Naive B cell (primary cell): ENCODE results near the gene PAX2. TPM values are rescaled to one million over a fixed set of nuclear protein-coding genes. Genes with fewer than 3 reads are reported as not detected.

ENCODE experiments used
- ATAC-seq, 2 donors: fragments of 150-1000 bp; cut with Tn5 transposase; 2 replicates each; pipeline ENCODE4 v1.10.0; 2021; ENCODE audit warnings: low read depth in 2 of 2, mild to moderate bottlenecking in 2 of 2, moderate library complexity in 2 of 2
- DNase-seq: peaks from one replicate; pipeline ENCODE4 v3.0.0; 2022
- H3K27ac Mint-ChIP-seq, 6 donors: one replicate each; pipeline ENCODE4 v1.8.0; 2020 to 2022; ENCODE audit warnings: mild to moderate bottlenecking in 6 of 6, mixed read lengths in 6 of 6, moderate library complexity in 5 of 6, inconsistent platforms in 2 of 6
- H3K27me3 Mint-ChIP-seq, 3 donors: one replicate each; pipeline ENCODE4 v1.8.0; 2021 to 2022; ENCODE audit warnings: mixed read lengths in 3 of 3, mild to moderate bottlenecking in 1 of 3
- H3K36me3 Mint-ChIP-seq, 2 donors: one replicate each; pipeline ENCODE4 v1.8.0; 2020 to 2022; ENCODE audit warnings: mixed read lengths in 2 of 2, inconsistent platforms in 1 of 2, mild to moderate bottlenecking in 1 of 2
- H3K4me1 Mint-ChIP-seq, 3 donors: one replicate each; pipeline ENCODE4 v1.8.0; 2020 to 2022; ENCODE audit warnings: mixed read lengths in 3 of 3, inconsistent platforms in 1 of 3, mild to moderate bottlenecking in 1 of 3, moderate library complexity in 1 of 3
- H3K4me3 Mint-ChIP-seq, 8 donors: one replicate each; pipeline ENCODE4 v1.8.0; 2020 to 2022; ENCODE audit warnings: mild to moderate bottlenecking in 8 of 8, mixed read lengths in 8 of 8, moderate library complexity in 8 of 8, inconsistent platforms in 2 of 8
- H3K9me3 Mint-ChIP-seq, 7 donors: one replicate each; pipeline ENCODE4 v1.8.0; 2020 to 2022; ENCODE audit warnings: mixed read lengths in 7 of 7, mild to moderate bottlenecking in 5 of 7, inconsistent platforms in 2 of 7, moderate library complexity in 1 of 7
- polyA plus RNA-seq, 6 donors: library from polyadenylated mRNA; unstranded; fragments of 300-500 nt; fragmentation: Illumina TruSeq; gene quantifications; one replicate each; pipeline ENCODE4 v1.2.3, GENCODE V29; 2021; ENCODE audit warnings: low read depth in 6 of 6

The PAX2 gene
- polyA plus RNA-seq, 6 donors from 2014 or later, result not detected

GRCh38 chr10:100812978-100813377, 67.6 kb downstream of the PAX2 start:
- H3K4me1 Mint-ChIP-seq, result peaks cover 0 to 1% (median under 1%) of the 10 kb centered on the region in 3 donors
- DNase-seq (no peak), ATAC-seq (no peak)
- peaks cover 0 to 2% (median 0%) of the 10 kb centered on the region in 7 donors for H3K9me3 Mint-ChIP-seq
- no peaks in the 10 kb centered on the region for H3K36me3 Mint-ChIP-seq
- no peak overlapping the region for H3K4me3 Mint-ChIP-seq
- no peak overlapping the region for H3K27ac Mint-ChIP-seq
- H3K27me3 Mint-ChIP-seq, result peaks cover 49 to 87% (median 82%) of the 10 kb centered on the region in 3 donors

DNA sequence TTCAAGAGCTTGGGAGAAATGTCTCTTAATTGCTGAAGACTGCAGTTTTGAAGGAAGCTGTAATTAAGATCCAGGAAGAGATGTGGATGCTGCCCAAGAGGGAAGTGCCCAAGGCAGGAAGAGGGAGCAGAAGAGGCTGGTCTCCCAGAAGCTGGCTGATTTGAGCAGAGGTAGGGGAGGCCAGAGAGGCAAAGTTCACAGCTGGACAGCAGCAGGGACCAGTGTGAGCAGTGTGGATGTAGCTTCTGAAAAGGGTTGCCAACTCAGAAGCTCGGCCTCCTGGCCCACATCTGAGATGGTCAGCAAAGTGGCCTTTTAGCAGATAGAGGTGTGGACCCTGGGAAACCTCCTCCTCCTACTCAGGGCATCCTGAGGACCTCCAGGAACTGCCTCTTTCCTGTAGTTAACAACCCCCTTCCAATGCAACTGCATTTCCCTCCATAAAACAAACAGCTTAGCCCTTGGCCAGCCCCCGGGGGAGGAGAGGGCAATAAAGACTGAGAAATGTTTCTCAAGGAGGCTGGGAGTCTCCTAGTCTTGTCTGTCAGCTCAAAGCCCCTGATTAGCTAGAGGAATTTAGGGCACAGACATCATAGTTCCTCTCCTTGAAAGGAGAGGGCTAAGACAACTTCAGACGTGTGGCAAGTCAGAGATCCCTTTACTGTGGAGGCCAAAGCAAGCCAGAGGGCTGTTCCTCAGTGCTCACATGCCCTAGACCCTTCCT, 69.5 kb downstream of the PAX2 start:
- no peak for DNase-seq
- H3K9me3 Mint-ChIP-seq, result peaks cover 0 to 2% (median 0%) of the 10 kb centered on the region in 7 donors
- no peak for ATAC-seq
- no peak overlapping the region for H3K4me3 Mint-ChIP-seq
- H3K27ac Mint-ChIP-seq, result no peak overlapping the region
- H3K27me3 Mint-ChIP-seq, result peaks cover 46 to 82% (median 68%) of the 10 kb centered on the region in 3 donors
- no peaks in the 10 kb centered on the region for H3K4me1 Mint-ChIP-seq
- H3K36me3 Mint-ChIP-seq, result no peaks in the 10 kb centered on the region

GRCh38 chr10:100816671-100817070, 71.3 kb downstream of the PAX2 start:
- H3K36me3 Mint-ChIP-seq, result no peaks in the 10 kb centered on the region
- DNase-seq, result no peak
- H3K9me3 Mint-ChIP-seq, result peaks cover 0 to 2% (median 0%) of the 10 kb centered on the region in 7 donors
- no peak overlapping the region for H3K27ac Mint-ChIP-seq
- no peak for ATAC-seq
- no peak overlapping the region for H3K4me3 Mint-ChIP-seq
- H3K4me1 Mint-ChIP-seq, result no peaks in the 10 kb centered on the region
- peaks cover 44 to 83% (median 57%) of the 10 kb centered on the region in 3 donors for H3K27me3 Mint-ChIP-seq

- H3K36me3 Mint-ChIP-seq, result no peaks in the 10 kb centered on the region
- ATAC-seq (no peak), DNase-seq (no peak)
- no peak overlapping the region for H3K27ac Mint-ChIP-seq
- H3K27me3 Mint-ChIP-seq, result peaks cover 44 to 78% (median 54%) of the 10 kb centered on the region in 3 donors
- no peaks in the 10 kb centered on the region for H3K9me3 Mint-ChIP-seq
- H3K4me1 Mint-ChIP-seq, result no peaks in the 10 kb centered on the region
- H3K4me3 Mint-ChIP-seq, result no peak overlapping the region
Measured at GRCh38 chr10:100817268-100817839, 72.0 kb downstream of the PAX2 start.

GRCh38 chr10:100819424-100819823, 74.0 kb downstream of the PAX2 start:
- ATAC-seq (no peak), DNase-seq (no peak)
- Mint-ChIP-seq H3K9me3 (peaks cover 0 to 5% (median 0%) of the 10 kb centered on the region in 7 donors), H3K4me3 (no peak overlapping the region), H3K4me1 (peaks cover 0 to 6% (median 4%) of the 10 kb centered on the region in 3 donors), H3K27me3 (peaks cover 51 to 79% (median 56%) of the 10 kb centered on the region in 3 donors), H3K27ac (no peak overlapping the region), H3K36me3 (no peaks in the 10 kb centered on the region)

- DNase-seq, result no peak
- H3K36me3 Mint-ChIP-seq, result peaks cover 0 to under 1% of the 10 kb centered on the region in 2 donors
- peaks cover 0 to 9% (median 0%) of the 10 kb centered on the region in 7 donors for H3K9me3 Mint-ChIP-seq
- peaks cover 20 to 26% (median 26%) of the 10 kb centered on the region in 3 donors for H3K4me1 Mint-ChIP-seq
- no peak for ATAC-seq
- peaks cover 46 to 68% (median 57%) of the 10 kb centered on the region in 3 donors for H3K27me3 Mint-ChIP-seq
- H3K4me3 Mint-ChIP-seq, result no peak overlapping the region
- H3K27ac Mint-ChIP-seq, result no peak overlapping the region
Measured at GRCh38 chr10:100823194-100823593, 77.8 kb downstream of the PAX2 start.

DNA sequence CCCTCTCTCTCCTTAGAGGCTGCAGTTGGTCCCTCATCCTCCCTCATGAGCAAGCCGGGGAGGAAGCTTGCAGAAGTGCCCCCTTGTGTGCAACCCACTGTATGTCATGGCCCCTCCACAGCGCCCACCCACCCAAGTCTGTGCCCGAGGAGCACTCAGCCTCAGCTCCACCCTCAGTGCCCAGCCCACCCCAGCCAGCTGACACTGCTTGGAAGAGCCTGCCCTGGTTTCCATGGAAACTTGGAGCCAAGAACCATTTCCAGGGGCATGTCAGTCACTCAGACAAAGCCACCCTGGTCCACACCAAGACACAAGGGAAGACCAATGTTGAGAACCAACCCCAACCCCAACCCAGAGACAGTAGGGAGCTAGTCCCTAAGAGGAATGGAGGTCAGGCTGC, 79.5 kb downstream of the PAX2 start:
- no peak for ATAC-seq
- DNase-seq, result no peak
- Mint-ChIP-seq H3K36me3 (peaks cover 0 to 6% of the 10 kb centered on the region in 2 donors), H3K4me1 (peaks cover 35 to 43% (median 39%) of the 10 kb centered on the region in 3 donors), H3K9me3 (peaks cover 0 to 9% (median under 1%) of the 10 kb centered on the region in 7 donors), H3K27me3 (peaks cover 52 to 56% (median 54%) of the 10 kb centered on the region in 3 donors), H3K27ac (no peak overlapping the region), H3K4me3 (peak overlapping the region in 4 of 8 donors; percentile 65 to 87 (median 85))

GRCh38 chr10:100825325-100825875, 80.0 kb downstream of the PAX2 start:
- Mint-ChIP-seq H3K27ac (peak overlapping the region in 3 of 6 donors; percentile 29 to 95 (median 47)), H3K27me3 (peaks cover 49 to 55% (median 51%) of the 10 kb centered on the region in 3 donors), H3K4me3 (peak overlapping the region; percentile 63 to 95 (median 87)), H3K36me3 (peaks cover 0 to 6% of the 10 kb centered on the region in 2 donors), H3K9me3 (peaks cover 0 to 9% (median 2%) of the 10 kb centered on the region in 7 donors), H3K4me1 (peaks cover 38 to 48% (median 44%) of the 10 kb centered on the region in 3 donors)
- ATAC-seq, result no peak
- no peak for DNase-seq

DNA sequence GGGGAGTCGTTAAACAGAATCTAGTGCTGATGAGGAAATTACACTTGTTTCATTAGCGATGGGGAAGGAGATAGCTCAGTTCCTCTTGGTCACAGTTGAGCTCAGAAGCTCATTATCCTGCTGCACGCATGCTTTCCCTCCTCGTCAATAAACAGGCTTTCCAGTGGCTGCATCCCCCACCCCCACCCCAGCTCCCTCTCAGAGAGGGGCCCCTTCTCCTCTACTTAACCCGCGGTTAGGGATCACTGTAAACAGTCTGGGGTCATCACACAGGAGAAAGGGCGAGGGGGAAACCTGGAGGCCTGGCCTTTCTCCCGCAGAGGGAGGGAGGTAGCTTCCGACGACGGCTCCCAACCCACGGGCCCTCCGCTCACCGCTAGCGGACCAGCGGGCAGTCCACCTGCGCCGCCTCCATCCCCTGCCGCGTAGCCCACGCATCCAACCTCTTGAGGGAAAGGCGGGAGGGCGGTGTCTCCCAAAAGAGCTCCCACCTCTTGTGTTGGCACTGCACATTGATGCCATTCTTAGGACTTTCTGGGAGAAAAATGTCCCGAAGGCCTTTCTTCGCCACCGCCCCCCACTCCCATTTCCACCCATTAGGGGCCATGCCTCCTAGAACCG, 80.8 kb downstream of the PAX2 start:
- H3K27ac Mint-ChIP-seq, result peak overlapping the region in 5 of 6 donors; percentile 29 to 95 (median 65)
- peak; percentile 67 to 73 for ATAC-seq
- peaks cover 46 to 57% (median 49%) of the 10 kb centered on the region in 3 donors for H3K27me3 Mint-ChIP-seq
- peaks cover 38 to 52% (median 46%) of the 10 kb centered on the region in 3 donors for H3K4me1 Mint-ChIP-seq
- DNase-seq, result peak; percentile 49
- peak overlapping the region; percentile 63 to 95 (median 87) for H3K4me3 Mint-ChIP-seq
- H3K36me3 Mint-ChIP-seq, result peaks cover 0 to 10% of the 10 kb centered on the region in 2 donors
- peaks cover 0 to 9% (median 2%) of the 10 kb centered on the region in 7 donors for H3K9me3 Mint-ChIP-seq

GRCh38 chr10:100826661-100826982, 81.2 kb downstream of the PAX2 start:
- Mint-ChIP-seq H3K9me3 (peaks cover 0 to 9% (median 2%) of the 10 kb centered on the region in 7 donors), H3K27me3 (peaks cover 46 to 62% (median 49%) of the 10 kb centered on the region in 3 donors), H3K4me1 (peaks cover 38 to 52% (median 46%) of the 10 kb centered on the region in 3 donors), H3K4me3 (peak overlapping the region; percentile 85 to 95 (median 90)), H3K27ac (no peak overlapping the region), H3K36me3 (peaks cover 0 to 12% of the 10 kb centered on the region in 2 donors)
- DNase-seq (no peak), ATAC-seq (peak; percentile 11)

- DNase-seq (peak; percentile 41), ATAC-seq (peak; percentile 39 to 50)
- peaks cover 45 to 68% (median 47%) of the 10 kb centered on the region in 3 donors for H3K27me3 Mint-ChIP-seq
Measured at GRCh38 chr10:100826983-100827818, 81.8 kb downstream of the PAX2 start.

More at GRCh38 chr10:100826983-100827818, 81.8 kb downstream of the PAX2 start:
- Mint-ChIP-seq H3K36me3 (peaks cover 0 to 12% of the 10 kb centered on the region in 2 donors), H3K27ac (peak overlapping the region in 4 of 6 donors; percentile 66 to 90 (median 70)), H3K4me3 (peak overlapping the region; percentile 85 to 95 (median 91)), H3K4me1 (peaks cover 38 to 52% (median 46%) of the 10 kb centered on the region in 3 donors), H3K9me3 (peaks cover 0 to 9% (median 2%) of the 10 kb centered on the region in 7 donors)
